ENCODE data around the gene OXSR1.
"Not testable (repeated sequence)": the region's sequence is repeated elsewhere in the genome, so short reads cannot be mapped to it uniquely, and the experiment has no call there.

Gene OXSR1

GRCh38 chr3:38284756-38285150 is 119.4 kb downstream of the OXSR1 start:
- in situ Hi-C loops (cut with HindIII; ENCODE audit: low pct_unique_long_range_greater_than_20kb, low sequenced_read_pairs), result no loop called here
- TF ChIP-seq JUND (IDR thresholded peaks at IDR 0.05; ENCODE audit: low read depth), result no peak
- DNase-seq (ENCODE audit: low read depth in 1 of 2, low spot score in 1 of 2), result no peak

GRCh38 chr3:38289286-38290217 is 124.2 kb downstream of the OXSR1 start:
- DNase-seq (ENCODE audit: low read depth in 1 of 2, low spot score in 1 of 2); in situ Hi-C loops (cut with HindIII; ENCODE audit: low pct_unique_long_range_greater_than_20kb, low sequenced_read_pairs): not testable (repeated sequence)

- peak in 1 of 2 experiments; percentile 65 for DNase-seq (ENCODE audit: low read depth in 1 of 2, low spot score in 1 of 2)
- in situ Hi-C loops (cut with HindIII; ENCODE audit: low pct_unique_long_range_greater_than_20kb, low sequenced_read_pairs), result not testable (repeated sequence)
These were observed 131.7 kb downstream of the OXSR1 start for GRCh38 chr3:38297053-38297452.

- TF ChIP-seq JUND (IDR thresholded peaks at IDR 0.05; ENCODE audit: low read depth), result no peak
- in situ Hi-C loops (cut with HindIII; ENCODE audit: low pct_unique_long_range_greater_than_20kb, low sequenced_read_pairs), result no loop called here
- no peak for DNase-seq (ENCODE audit: low read depth in 1 of 2, low spot score in 1 of 2)
These were observed 132.2 kb downstream of the OXSR1 start for GRCh38 chr3:38297537-38297936.

- in situ Hi-C loops (cut with HindIII; ENCODE audit: low pct_unique_long_range_greater_than_20kb, low sequenced_read_pairs), result no loop called here
- no peak for TF ChIP-seq JUND (IDR thresholded peaks at IDR 0.05; ENCODE audit: low read depth)
- DNase-seq (ENCODE audit: low read depth in 1 of 2, low spot score in 1 of 2), result no peak
These were observed 132.8 kb downstream of the OXSR1 start for GRCh38 chr3:38297947-38298711.
